GM19351 (cell line): Measurements from ENCODE around the gene BRIP1.
"Not testable (repeated sequence)": the region's sequence is repeated elsewhere in the genome, so short reads cannot be mapped to it uniquely, and the experiment has no call there.

Experiments used
- ATAC-seq: cut with Tn5 transposase; IDR thresholded peaks from one replicate; pipeline ENCODE4 v1.9.1; 2021; ENCODE audit warnings: mild to moderate bottlenecking, moderate library complexity; ENCODE audit not compliant: unreplicated experiment

Gene BRIP1

DNA sequence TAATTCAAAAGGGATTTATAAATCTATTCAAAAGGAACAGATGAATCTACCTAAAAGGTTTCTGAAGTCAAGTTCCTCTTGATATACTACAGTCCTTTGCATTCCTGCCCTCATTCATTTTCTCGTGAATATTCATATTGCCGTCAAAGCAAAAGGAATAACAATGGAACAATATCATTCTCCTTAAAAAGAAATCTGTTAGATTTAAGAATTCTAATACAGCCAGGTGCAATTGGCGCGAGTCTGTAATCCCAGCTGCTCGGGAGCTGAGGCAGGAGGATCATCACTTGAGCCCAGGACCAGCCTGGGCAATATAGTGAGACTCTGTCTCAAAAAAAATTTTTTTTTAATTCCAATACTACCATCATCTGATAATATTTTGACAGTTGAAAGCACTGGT lies 130.3 kb downstream of the BRIP1 start:
- no peak for ATAC-seq

DNA sequence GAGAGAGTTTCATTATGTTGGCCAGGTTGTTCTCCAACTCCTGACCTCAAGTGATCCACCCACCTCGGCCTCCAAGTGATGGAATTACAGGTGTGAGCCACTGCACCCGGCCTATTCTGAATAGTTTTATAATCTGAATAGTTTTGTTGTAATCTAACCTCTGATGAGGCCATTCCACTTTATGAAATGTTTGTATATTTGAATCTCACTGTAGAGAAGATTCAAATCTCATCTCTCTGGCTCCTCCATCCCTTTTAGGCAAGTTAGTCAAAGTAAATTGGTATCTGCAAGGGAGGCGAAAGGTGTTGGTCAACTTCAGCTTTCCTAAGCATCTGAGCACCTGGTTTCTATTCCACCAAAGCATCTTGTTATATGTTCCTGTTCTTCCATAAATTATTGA lies 131.2 kb downstream of the BRIP1 start:
- no peak for ATAC-seq

DNA sequence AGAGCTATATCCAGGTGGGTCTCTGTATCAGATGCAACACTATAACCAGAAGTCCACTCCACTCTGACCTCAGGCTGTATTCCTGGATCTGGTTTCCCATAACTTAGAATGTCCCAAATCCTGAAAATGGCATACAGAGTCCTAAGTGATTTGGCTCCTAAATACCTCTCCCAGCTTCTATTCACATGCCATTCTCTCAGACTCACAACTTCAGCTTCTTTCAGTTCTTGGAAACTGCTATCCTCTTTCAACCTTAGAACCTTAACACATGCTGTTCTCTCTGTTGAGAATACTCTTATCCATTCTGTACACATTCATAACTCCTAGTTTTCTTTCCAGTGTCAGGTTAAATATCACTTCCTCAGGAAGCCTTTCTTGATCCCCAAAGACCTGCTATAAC lies 132.0 kb downstream of the BRIP1 start:
- no peak for ATAC-seq

DNA sequence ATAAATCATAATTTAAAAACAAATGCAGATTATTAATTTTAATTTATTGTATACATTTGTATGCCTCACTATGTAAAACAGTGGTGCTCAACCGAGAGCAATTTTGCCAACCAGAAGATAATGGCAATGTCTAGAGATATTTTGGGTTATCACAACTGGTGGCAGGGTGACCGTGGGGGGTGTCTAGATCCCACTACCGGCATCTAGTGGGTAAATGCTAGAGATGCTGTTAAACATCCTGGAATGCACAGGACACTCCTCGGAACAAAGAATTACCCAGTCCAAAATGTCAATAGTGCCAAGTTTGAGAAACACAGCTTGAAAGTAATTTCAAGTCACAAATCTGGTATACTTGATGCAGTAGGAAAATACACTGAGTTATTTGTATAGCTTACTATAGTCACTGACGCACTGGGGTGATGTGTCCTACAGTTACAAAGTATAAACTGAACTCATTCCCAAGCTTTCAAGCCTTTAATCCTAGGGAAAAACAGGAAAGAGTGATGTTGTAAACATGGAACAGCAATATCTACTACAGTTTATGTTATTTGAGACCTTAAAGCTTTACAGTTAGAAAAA lies 133.5 kb downstream of the BRIP1 start:
- no peak for ATAC-seq

DNA sequence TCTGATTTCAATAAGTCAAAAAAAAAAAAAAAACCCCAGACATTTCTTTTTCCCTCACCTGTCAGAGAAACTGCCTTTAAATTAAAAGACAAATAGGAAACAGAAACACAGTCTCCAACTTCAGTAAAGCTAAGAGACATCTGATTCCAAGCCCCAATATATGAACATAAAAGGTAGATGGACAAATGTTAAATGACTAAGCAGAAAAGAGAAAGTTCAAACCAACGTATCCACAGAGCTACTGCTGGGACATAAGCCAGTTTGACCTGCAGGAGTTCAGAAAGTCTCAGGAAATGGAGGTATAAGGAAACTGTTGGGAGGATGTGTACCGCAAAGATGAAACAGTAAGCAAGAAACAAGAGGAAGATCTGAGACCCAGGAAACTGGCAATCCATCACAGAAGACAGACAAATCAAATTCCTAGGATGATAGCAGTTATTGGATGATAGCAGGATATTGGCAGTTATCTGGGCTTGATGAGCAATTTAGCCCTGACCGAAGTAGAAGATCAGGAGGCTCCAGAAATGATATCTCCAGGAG lies 135.0 kb downstream of the BRIP1 start:
- no peak for ATAC-seq

DNA sequence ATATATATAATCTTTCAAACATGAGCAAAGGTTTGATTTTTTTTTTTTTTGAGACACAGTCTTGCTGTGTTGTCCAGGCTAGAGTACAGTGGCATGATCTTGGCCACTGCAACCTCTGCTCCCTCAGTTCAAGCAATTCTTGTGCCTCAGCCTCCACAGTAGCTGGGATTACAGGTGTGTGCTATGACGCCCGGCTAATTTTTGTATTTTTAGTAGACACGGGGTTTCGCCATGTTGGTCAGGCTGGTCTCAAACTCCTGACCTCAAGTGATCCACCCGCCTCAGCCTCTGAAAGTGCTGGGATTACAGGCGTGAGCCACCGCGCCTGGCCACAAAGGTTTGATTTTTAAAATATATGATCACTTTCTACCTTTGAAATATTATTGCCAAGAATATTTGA lies 135.5 kb downstream of the BRIP1 start:
- ATAC-seq: not testable (repeated sequence)

DNA sequence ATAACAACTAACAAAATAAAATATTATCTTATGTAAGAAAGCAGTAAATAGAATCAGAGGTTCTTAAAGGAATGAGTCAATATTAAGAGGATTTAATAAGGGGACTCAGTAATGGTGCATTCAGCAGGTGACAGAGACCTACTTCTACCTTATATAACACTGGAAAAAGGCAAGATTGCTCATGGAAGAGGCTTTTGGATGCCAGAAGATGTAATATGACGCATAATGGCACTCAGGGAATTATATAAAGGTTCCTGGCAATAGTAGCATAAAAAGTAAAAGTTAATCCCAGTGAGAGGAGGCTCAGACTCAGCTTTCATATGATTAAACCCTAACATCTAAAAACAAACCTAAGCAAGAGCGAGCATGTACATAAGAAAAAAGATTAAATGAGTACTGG lies 136.4 kb downstream of the BRIP1 start:
- ATAC-seq: no peak

DNA sequence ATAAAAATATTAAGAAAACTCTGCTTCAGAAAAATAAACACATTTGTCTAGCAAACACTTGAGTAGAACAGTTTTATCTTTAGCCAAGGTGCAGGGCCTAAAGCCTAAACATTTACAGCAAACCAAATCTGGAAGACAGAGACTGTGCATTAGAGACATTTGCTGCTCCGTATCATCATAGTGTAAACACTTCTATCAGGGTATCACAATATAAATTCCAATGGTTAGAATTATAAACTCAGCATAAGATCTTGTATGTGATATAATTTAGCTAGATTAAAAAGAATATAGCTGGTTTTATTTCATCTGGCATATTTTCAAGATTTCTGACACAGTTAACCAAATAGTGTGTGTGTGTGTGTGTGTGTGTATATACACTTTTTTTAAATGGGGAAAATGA lies 138.6 kb downstream of the BRIP1 start:
- ATAC-seq: no peak

DNA sequence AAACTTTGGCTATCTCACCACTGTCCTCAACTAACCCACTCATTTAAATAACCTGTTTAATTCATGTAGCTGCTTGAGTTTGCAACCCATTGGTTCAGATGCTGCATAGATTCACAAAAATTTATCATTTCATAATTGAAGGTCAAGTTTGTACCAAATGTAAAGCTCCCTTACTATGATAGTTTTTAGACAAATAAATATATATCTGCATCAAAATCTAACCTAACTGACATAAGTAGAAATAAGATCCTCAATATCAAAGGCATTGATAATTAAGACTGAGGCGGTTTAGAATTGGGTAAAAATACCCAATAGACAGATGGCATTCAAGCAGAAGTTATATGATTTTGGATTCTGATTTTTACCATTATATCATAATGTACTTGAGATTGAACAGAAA lies 139.4 kb downstream of the BRIP1 start:
- ATAC-seq: no peak

DNA sequence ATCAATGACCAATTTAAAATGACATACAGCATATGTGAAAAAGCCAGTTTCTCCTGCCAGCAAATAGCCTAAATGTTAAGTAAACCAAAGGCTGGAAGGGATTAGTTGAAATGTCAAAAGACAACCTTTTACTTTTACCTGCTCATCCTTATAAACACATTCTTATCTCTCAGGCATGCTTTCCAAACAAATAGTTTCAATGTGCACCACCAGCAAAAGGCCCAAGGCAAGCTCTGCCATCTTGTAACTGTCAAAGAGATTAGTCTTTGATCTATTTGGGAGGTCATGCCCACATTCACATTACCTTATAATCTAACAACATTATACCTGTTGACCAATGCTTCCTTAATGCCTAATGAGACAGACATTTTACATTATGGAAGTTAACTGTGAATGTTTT lies 140.1 kb downstream of the BRIP1 start:
- no peak for ATAC-seq

DNA sequence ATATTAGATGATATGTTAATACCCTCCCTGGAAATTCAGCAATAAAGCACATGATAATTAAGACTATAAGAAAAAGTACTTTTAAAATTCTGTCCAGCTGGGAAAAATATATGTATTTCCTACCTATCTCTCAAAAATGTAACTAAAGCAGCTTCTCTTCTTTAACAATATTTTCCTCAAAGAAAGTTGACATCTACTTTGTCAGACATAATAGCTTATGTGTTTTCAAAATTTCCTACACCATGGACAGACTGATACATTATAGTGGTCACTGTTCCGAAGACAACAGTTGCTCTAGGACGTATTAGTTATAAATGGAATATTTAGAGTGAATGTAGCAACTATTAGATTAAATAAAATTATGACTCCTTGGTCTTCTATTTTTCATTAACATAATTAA lies 140.9 kb downstream of the BRIP1 start:
- no peak for ATAC-seq

DNA sequence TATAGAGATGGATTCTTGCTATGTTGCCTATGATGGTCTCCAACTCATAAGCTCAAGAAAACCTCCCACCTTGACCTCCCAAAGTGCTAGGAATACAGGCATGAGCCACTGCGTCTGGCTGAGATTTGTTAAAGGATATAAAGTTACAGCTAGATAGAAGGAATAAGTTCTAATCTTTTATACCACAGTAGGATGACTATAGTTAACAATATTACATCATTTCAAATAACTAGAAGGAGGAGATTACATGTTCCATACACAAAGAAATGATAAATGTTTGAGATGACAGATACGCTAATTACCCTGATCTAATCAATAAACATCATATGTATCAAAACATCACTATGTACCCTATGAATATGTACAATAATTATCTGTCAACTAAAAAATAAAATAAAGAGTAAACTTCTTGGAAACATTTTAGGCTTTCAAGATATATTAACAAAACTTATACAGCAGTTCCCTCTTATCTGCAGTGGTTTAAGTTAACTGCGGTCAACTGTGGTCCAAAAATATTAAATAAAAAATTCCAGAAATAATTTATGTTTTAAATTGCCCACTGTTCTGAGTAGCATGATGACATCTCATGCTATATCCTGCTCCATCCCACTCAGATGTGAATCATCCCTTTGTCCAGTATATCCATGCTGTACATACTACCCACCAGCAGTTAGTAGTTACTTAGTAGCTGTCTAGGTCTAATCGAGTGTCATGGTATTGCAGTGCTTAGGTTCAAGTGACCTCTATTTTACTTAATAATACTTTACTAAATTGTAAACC lies 143.1 kb downstream of the BRIP1 start:
- no peak for ATAC-seq

DNA sequence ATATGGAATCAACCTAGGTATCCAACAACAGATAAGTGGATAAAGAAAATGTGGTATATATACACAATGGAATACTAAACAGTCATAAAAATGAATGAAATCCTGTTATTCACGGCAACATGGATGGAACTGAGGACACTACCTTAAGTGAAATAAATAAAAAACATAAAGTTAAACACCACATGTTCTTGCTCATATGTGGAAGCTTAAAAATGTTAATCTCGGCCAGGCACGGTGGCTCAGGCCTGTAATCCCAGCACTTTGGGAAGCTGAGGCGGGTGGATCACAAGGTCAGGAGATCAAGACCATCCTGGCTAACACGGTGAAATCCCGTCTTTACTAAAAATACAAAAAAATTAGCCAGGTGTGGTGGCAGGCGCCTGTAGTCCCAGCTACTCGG lies 144.1 kb downstream of the BRIP1 start:
- ATAC-seq: not testable (repeated sequence)

DNA sequence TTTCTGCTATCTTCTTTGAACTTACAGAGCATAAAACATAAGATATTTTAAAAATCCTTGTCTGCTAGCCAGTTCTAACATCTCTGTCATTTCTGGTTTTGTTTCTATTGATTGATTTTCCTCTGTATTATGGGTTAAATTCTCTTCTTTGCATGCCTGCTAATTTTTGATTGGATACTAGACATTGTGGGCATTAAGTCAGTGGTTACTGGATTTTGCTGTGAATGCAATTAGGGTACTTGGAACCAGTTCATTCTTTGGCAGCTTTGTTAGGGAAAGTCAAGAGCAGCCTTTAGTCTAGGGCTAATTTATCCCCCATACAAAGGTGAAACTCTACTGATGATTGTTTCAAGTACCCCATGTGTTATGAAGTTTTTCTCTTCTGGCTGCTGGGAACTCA lies 145.3 kb downstream of the BRIP1 start:
- ATAC-seq: no peak

DNA sequence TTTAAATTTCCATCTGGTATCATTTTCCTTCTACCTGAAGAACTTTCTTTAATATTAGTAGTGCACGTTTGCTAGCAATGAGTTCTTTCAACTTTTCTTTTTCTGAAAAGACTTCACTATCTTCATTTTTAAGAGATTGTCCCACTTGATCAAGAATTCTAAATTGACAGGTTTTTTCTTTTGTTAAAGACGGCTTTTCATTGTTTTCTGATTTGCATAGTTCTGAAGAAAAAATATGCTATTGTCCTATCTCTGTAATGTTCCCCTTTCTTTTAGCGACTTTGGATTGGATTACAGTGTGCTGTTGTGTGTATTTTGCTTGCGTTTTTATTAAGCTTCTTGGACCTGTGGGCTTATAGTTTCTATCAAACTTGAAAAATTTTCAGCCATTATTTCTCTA lies 146.0 kb downstream of the BRIP1 start:
- no peak for ATAC-seq

DNA sequence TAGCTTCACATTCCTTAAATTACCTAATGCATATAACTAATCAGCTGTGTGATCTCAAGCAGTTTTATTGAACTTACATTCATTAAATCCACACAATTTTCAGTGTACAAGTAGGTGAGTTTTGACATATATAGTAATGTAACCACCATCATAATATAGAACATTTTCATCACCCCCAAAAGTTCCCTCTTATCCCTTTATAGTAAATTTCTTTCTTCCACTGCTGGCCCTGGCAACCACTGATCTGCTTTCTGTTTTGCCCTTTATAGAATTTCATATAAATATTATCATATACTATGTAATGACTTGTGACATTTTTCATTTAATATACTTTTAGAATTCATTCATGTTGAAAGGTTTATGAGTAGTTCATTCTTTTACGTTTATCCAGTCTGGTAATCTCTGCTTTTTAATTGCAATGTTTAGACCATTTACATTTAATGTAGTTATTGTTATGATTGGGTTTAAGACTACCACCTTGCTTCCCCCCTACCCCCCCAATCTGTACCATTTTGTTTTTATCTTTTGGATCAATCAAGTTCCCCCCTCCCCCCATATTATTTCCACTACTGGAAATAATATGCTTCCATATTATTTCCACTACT lies 147.0 kb downstream of the BRIP1 start:
- ATAC-seq: no peak

DNA sequence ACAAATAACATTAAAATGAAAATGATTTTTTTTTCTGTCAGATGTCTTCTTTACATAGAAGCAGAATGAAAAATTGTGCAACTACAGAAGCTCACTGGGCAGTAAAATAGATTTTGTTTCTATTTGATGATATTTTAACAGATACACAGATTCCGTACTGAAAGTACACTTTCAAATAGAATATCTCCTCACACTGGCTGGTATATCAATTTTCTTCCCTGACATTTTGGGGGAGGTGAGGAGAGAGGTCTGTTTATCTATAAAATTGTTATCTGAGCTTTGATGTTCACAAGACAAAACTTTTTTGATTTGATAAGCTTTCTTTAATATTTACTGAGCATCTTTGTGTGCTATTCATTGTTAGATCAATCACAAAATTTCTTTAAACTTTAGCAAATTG lies 148.0 kb downstream of the BRIP1 start:
- no peak for ATAC-seq

DNA sequence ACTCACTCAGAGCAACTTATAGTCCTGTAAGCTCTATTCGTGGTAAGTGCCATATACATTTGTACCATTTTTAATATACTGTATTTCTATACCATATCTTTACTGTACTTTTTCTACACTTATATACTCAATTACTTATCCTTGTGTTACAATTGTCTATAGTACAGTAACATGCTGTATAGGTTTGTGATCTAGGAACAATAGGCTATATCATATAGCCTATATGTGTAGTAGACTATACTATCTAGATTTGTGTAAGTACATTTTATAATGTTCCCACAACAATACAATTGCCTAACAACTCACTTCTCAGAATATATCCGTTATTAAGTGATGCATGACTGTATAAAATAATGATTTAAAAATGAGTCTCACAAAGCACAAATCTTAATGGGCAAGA lies 149.0 kb downstream of the BRIP1 start:
- no peak for ATAC-seq

DNA sequence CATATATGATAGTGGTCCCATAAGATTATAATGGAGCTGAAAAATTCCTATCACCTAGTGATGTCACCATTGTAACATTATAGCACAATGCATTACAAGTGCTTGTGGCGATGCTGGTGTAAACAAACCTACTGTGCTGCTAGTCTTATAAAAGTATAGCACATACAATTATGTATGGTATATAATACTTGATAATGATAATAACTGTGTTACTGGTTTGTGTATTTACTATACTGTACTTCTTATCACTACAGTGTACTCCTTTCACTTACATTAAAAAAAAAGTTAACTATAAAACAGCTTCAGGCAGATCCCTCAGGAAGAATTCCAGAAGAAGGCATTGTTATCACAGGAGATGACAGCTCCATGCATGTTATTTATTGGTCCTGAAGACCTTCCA lies 150.3 kb downstream of the BRIP1 start:
- ATAC-seq: no peak

DNA sequence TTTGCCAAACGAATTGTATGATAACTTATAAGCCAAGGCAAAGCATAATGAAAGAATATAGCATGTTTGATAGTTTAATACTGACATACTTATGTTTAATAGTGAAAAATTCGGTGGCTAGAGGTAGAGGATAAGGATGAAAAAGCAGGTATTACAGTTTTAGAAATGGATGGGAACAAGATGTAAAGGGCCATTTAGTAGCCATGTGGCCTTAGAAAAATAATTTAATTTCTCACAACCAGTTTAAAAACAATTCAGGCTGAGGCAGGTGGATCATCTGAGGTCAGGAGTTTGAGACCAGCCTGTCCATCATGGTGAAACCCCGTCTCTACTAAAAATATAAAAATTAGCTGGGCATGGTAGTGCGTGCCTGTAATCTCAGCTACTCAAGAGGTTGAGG lies 152.8 kb downstream of the BRIP1 start:
- no peak for ATAC-seq

DNA sequence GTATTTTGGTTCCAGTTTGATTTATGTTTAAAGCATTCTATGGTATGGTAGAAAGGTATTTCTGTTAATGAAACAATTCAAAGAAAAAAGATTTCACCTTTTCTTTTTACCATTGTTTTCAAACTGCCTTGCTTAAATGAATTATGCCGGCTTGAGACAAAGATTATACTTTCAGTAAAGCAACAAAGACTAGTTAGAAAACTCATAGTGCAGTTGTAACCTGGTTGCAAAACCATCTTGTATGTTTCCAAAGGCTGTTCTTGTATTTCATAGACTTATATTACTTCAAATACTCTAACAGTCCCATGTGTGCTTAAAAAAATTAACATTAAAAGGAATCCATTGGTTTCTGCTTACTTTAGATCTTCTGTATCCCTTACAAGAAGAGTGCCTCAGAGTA lies 153.8 kb downstream of the BRIP1 start:
- ATAC-seq: no peak

DNA sequence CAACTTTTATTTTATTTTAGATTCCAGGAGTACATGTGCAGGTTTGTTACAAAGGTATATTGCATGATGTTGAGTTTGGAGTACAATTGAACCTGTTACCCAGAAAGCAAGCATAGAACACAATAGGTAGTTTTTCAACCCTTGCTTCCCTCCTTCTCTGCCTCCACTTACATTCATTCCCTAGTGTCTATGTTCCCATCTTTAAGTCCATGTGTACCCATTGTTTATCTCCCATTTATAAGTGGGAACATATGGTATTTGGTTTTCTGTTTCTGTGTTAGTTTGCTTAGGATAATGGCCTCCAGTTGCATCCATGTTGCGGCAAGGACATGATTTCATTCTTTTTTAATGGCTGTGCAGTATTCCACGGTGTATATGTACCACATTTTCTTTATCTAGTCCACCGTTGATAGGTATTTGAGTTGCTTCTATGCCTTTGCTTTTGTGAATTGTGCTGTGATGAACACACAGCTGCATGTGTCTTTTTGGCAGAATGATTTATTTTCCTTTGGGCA lies 158.3 kb downstream of the BRIP1 start:
- no peak for ATAC-seq
